Dendritic cell treated with granulocyte-macrophage colony-stimulating factor and Interleukin-4, amounts not matched to agents 40 ng/mL and 50 ng/mL, for 4 days (primary cell): ENCODE results near the gene PLEKHM2.

Experiments
- H3K27ac Mint-ChIP-seq: one replicate; pipeline ENCODE4 v1.8.0; 2022; ENCODE audit warnings: mild to moderate bottlenecking, mixed read lengths
- H3K27me3 Mint-ChIP-seq: one replicate; pipeline ENCODE4 v1.8.0; 2022; ENCODE audit warnings: mild to moderate bottlenecking, mixed read lengths
- H3K36me3 Mint-ChIP-seq: one replicate; pipeline ENCODE4 v1.8.0; 2022; ENCODE audit warnings: low read depth, mixed read lengths
- H3K4me1 Mint-ChIP-seq: one replicate; pipeline ENCODE4 v1.8.0; 2022; ENCODE audit warnings: low read depth, mixed read lengths
- H3K4me3 Mint-ChIP-seq: one replicate; pipeline ENCODE4 v1.8.0; 2022; ENCODE audit warnings: mild to moderate bottlenecking, moderate library complexity, mixed read lengths
- H3K9me3 Mint-ChIP-seq: one replicate; pipeline ENCODE4 v1.8.0; 2022; ENCODE audit warnings: mixed read lengths
- intact Hi-C: fragments of 100-400 bp; cut with micrococcal nuclease; formaldehyde crosslinking; loops from one replicate; pipeline ENCODE4 v1.15.0; 2022

PLEKHM2 gene

GRCh38 chr1:15737324-15738319, 53.5 kb downstream of the PLEKHM2 start:
- intact Hi-C loops, result no loop called here
- H3K4me3 Mint-ChIP-seq, result no peak overlapping the region
- H3K9me3 Mint-ChIP-seq, result no peaks in the 10 kb centered on the region
- H3K4me1 Mint-ChIP-seq, result peaks cover 13% of the 10 kb centered on the region
- no peaks in the 10 kb centered on the region for H3K27me3 Mint-ChIP-seq
- peak overlapping the region; percentile 38 for H3K27ac Mint-ChIP-seq
- H3K36me3 Mint-ChIP-seq, result peaks cover 64% of the 10 kb centered on the region

- Mint-ChIP-seq H3K27ac (no peak overlapping the region), H3K4me1 (peaks cover 13% of the 10 kb centered on the region), H3K9me3 (no peaks in the 10 kb centered on the region), H3K4me3 (no peak overlapping the region), H3K36me3 (peaks cover 55% of the 10 kb centered on the region), H3K27me3 (no peaks in the 10 kb centered on the region)
- intact Hi-C loops, result no loop called here
Observed at GRCh38 chr1:15738416-15739113, 54.4 kb downstream of the PLEKHM2 start.

- H3K36me3 Mint-ChIP-seq, result peaks cover 48% of the 10 kb centered on the region
- no peaks in the 10 kb centered on the region for H3K9me3 Mint-ChIP-seq
Observed at GRCh38 chr1:15739259-15739658, 55.1 kb downstream of the PLEKHM2 start.

GRCh38 chr1:15739745-15740144, 55.6 kb downstream of the PLEKHM2 start:
- Mint-ChIP-seq H3K9me3 (no peaks in the 10 kb centered on the region), H3K36me3 (peaks cover 43% of the 10 kb centered on the region), H3K4me3 (no peak overlapping the region), H3K4me1 (peaks cover 13% of the 10 kb centered on the region), H3K27me3 (no peaks in the 10 kb centered on the region), H3K27ac (no peak overlapping the region)
- intact Hi-C loops, result loop anchor here (2.0 kb wide), 1 partner anchor 145 kb away; no protein-coding TSS in a partner anchor

More at GRCh38 chr1:15739259-15739658, 55.1 kb downstream of the PLEKHM2 start:
- no peak overlapping the region for H3K4me3 Mint-ChIP-seq
- H3K27me3 Mint-ChIP-seq, result no peaks in the 10 kb centered on the region
- H3K4me1 Mint-ChIP-seq, result peaks cover 13% of the 10 kb centered on the region
- no peak overlapping the region for H3K27ac Mint-ChIP-seq
- intact Hi-C loops, result no loop called here

- no peaks in the 10 kb centered on the region for H3K27me3 Mint-ChIP-seq
- intact Hi-C loops, result loop anchor here (2.0 kb wide), 1 partner anchor 146 kb away; no protein-coding TSS in a partner anchor
- no peaks in the 10 kb centered on the region for H3K9me3 Mint-ChIP-seq
- H3K4me1 Mint-ChIP-seq, result peaks cover 13% of the 10 kb centered on the region
- H3K27ac Mint-ChIP-seq, result no peak overlapping the region
- H3K4me3 Mint-ChIP-seq, result no peak overlapping the region
- peaks cover 29% of the 10 kb centered on the region for H3K36me3 Mint-ChIP-seq
Observed at GRCh38 chr1:15740924-15741850, 57.1 kb downstream of the PLEKHM2 start.

- intact Hi-C loops, result no loop called here
- Mint-ChIP-seq H3K27me3 (no peaks in the 10 kb centered on the region), H3K4me3 (no peak within 1 kb of the TSS), H3K4me1 (peaks cover 13% of the 10 kb centered on the region), H3K9me3 (no peaks in the 10 kb centered on the region), H3K27ac (no peak within 1 kb of the TSS), H3K36me3 (peaks cover 25% of the 10 kb centered on the region)
Observed at GRCh38 chr1:15742339-15742801, 58.2 kb downstream of the PLEKHM2 start, which contains the start of gene TMEM82. TMEM82 (plus strand) TSS chr1:15742499; CDS start chr1:15742560, 61 bp downstream.

GRCh38 chr1:15744122-15744679, 60.1 kb downstream of the PLEKHM2 start:
- intact Hi-C loops, result no loop called here
- H3K27ac Mint-ChIP-seq, result no peak overlapping the region
- H3K9me3 Mint-ChIP-seq, result no peaks in the 10 kb centered on the region
- no peaks in the 10 kb centered on the region for H3K27me3 Mint-ChIP-seq
- H3K36me3 Mint-ChIP-seq, result peaks cover 7% of the 10 kb centered on the region
- peaks cover 6% of the 10 kb centered on the region for H3K4me1 Mint-ChIP-seq
- H3K4me3 Mint-ChIP-seq, result no peak overlapping the region

GRCh38 chr1:15747378-15747777, 63.3 kb downstream of the PLEKHM2 start:
- peaks cover 7% of the 10 kb centered on the region for H3K27me3 Mint-ChIP-seq
- no peaks in the 10 kb centered on the region for H3K9me3 Mint-ChIP-seq
- no peak overlapping the region for H3K27ac Mint-ChIP-seq
- no peak overlapping the region for H3K4me3 Mint-ChIP-seq
- no peaks in the 10 kb centered on the region for H3K4me1 Mint-ChIP-seq
- H3K36me3 Mint-ChIP-seq, result no peaks in the 10 kb centered on the region
- intact Hi-C loops, result no loop called here

- Mint-ChIP-seq H3K4me1 (no peaks in the 10 kb centered on the region), H3K27ac (no peak overlapping the region), H3K4me3 (no peak overlapping the region), H3K36me3 (no peaks in the 10 kb centered on the region), H3K9me3 (no peaks in the 10 kb centered on the region), H3K27me3 (peaks cover 8% of the 10 kb centered on the region)
- intact Hi-C loops, result no loop called here
Observed at GRCh38 chr1:15748264-15748663, 64.1 kb downstream of the PLEKHM2 start.

- H3K4me3 Mint-ChIP-seq, result no peak overlapping the region
- H3K36me3 Mint-ChIP-seq, result no peaks in the 10 kb centered on the region
- intact Hi-C loops, result no loop called here
- H3K27ac Mint-ChIP-seq, result no peak overlapping the region
- no peaks in the 10 kb centered on the region for H3K9me3 Mint-ChIP-seq
- H3K4me1 Mint-ChIP-seq, result no peaks in the 10 kb centered on the region
- peaks cover 10% of the 10 kb centered on the region for H3K27me3 Mint-ChIP-seq
Observed at GRCh38 chr1:15748690-15749398, 64.7 kb downstream of the PLEKHM2 start.

- intact Hi-C loops, result no loop called here
- H3K4me3 Mint-ChIP-seq, result no peak overlapping the region
- H3K27me3 Mint-ChIP-seq, result peaks cover 10% of the 10 kb centered on the region
- H3K4me1 Mint-ChIP-seq, result no peaks in the 10 kb centered on the region
- no peaks in the 10 kb centered on the region for H3K36me3 Mint-ChIP-seq
- H3K9me3 Mint-ChIP-seq, result no peaks in the 10 kb centered on the region
- no peak overlapping the region for H3K27ac Mint-ChIP-seq
Observed at GRCh38 chr1:15749399-15750291, 65.5 kb downstream of the PLEKHM2 start.

GRCh38 chr1:15750924-15751323, 66.8 kb downstream of the PLEKHM2 start:
- Mint-ChIP-seq H3K27ac (no peak overlapping the region), H3K27me3 (peaks cover 17% of the 10 kb centered on the region), H3K4me3 (no peak overlapping the region), H3K4me1 (no peaks in the 10 kb centered on the region), H3K9me3 (no peaks in the 10 kb centered on the region), H3K36me3 (no peaks in the 10 kb centered on the region)
- intact Hi-C loops, result no loop called here
